BJ (cell line): ENCODE results near the gene PAFAH2. TPM values are rescaled to one million over a fixed set of nuclear protein-coding genes. Genes with fewer than 3 reads are reported as not detected.

Experiments
- CTCF ChIA-PET: fragments of 350-600 bp; formaldehyde crosslinking; extraction: SDS; loops from one replicate; lab custom pipeline; 2021; ENCODE audit warnings: antibody characterized with exemption, inconsistent platforms; lab: Yijun Ruan, JAX
- POLR2A ChIA-PET: fragments of 300-600 bp; sonication (Branson Sonifier 250); formaldehyde crosslinking; extraction: SDS; loops from one replicate; lab custom pipeline; 2021; ENCODE audit warnings: antibody characterized with exemption; lab: Charles Lee
- DNase-seq: peaks from one replicate; pipeline ENCODE4 v3.0.0-alpha.2; 2011; ENCODE audit warnings: low read depth
- H3K27me3 ChIP-seq: 2 replicates; pipeline ENCODE4 v1.6.0; 2011; ENCODE audit warnings: low read length; ENCODE audit not compliant: control insufficient read depth, insufficient read depth
- H3K36me3 ChIP-seq: 2 replicates; pipeline ENCODE4 v1.5.1; 2011; ENCODE audit warnings: low read length; ENCODE audit not compliant: control insufficient read depth, insufficient read depth
- H3K4me3 ChIP-seq: 2 replicates; pipeline ENCODE4 v1.5.1; 2011; ENCODE audit warnings: low read depth, mild to moderate bottlenecking, control low read depth, low read length
- CTCF ChIP-seq: IDR thresholded peaks from 2 replicates; pipeline ENCODE4 v1.5.1; 2011; ENCODE audit warnings: low read depth, mild to moderate bottlenecking, control low read depth, inconsistent platforms, low read length, moderate library complexity; ENCODE audit not compliant: insufficient read depth
- polyA plus RNA-seq: library from polyadenylated mRNA; depleted of rRNA; stranded (reverse); fragments of >200 nt; gene quantifications from 2 replicates; pipeline ENCODE4 v1.2.3, GENCODE V29; 2011

PAFAH2 gene
- polyA plus RNA-seq, 1 experiment, result 11.9 TPM

GRCh38 chr1:26044971-26045721, 47.3 kb upstream of the PAFAH2 start:
- CTCF ChIA-PET, result interaction anchor here (1.0 to 5.0 kb wide), 4 partner anchors 8 to 100 kb away, joined by 3 to 34 read pairs (median 6); no protein-coding TSS in a partner anchor
- TF ChIP-seq CTCF, result no peak
- no peak overlapping the region for H3K4me3 ChIP-seq
- POLR2A ChIA-PET, result no interaction called here
- DNase-seq, result no peak
- H3K36me3 ChIP-seq, result no peaks in the 10 kb centered on the region
- peaks cover 44% of the 10 kb centered on the region for H3K27me3 ChIP-seq

GRCh38 chr1:26044414-26044813, 46.6 kb upstream of the PAFAH2 start:
- CTCF ChIA-PET, result interaction anchor here (1.0 to 5.0 kb wide), 5 partner anchors 9 to 101 kb away, joined by 3 to 34 read pairs (median 3); no protein-coding TSS in a partner anchor
- TF ChIP-seq CTCF, result no peak
- Histone ChIP-seq H3K4me3 (no peak overlapping the region), H3K27me3 (peaks cover 40% of the 10 kb centered on the region), H3K36me3 (no peaks in the 10 kb centered on the region)
- DNase-seq, result no peak
- POLR2A ChIA-PET, result no interaction called here

- peaks cover 38% of the 10 kb centered on the region for H3K27me3 ChIP-seq
- no peak overlapping the region for H3K4me3 ChIP-seq
- TF ChIP-seq CTCF, result no peak
- ChIA-PET CTCF (interaction anchor here (1.4 to 5.0 kb wide), 4 partner anchors 8 to 102 kb away, joined by 3 to 34 read pairs (median 6); no protein-coding TSS in a partner anchor), POLR2A (no interaction called here)
- no peaks in the 10 kb centered on the region for H3K36me3 ChIP-seq
- no peak for DNase-seq
Measured at GRCh38 chr1:26043765-26044164, 45.9 kb upstream of the PAFAH2 start.

- no peak for DNase-seq
- Histone ChIP-seq H3K4me3 (no peak overlapping the region), H3K36me3 (no peaks in the 10 kb centered on the region), H3K27me3 (peaks cover 36% of the 10 kb centered on the region)
- CTCF ChIA-PET, result interaction anchor here (1.2 to 2.2 kb wide), 2 partner anchors 146 to 375 kb away, joined by 3 to 5 read pairs; no protein-coding TSS in a partner anchor
- no peak for TF ChIP-seq CTCF
- POLR2A ChIA-PET, result no interaction called here
Measured at GRCh38 chr1:26041978-26042377, 44.1 kb upstream of the PAFAH2 start.

GRCh38 chr1:26041401-26041800, 43.5 kb upstream of the PAFAH2 start:
- DNase-seq, result no peak
- no peak overlapping the region for H3K4me3 ChIP-seq
- POLR2A ChIA-PET, result no interaction called here
- TF ChIP-seq CTCF, result no peak
- peaks cover 30% of the 10 kb centered on the region for H3K27me3 ChIP-seq
- CTCF ChIA-PET, result interaction anchor here (0.5 to 2.2 kb wide), 5 partner anchors 103 to 556 kb away, joined by 3 to 7 read pairs (median 4); no protein-coding TSS in a partner anchor
- H3K36me3 ChIP-seq, result no peaks in the 10 kb centered on the region
